Sigmoid colon (tissue), 3 donors: Measurements from ENCODE around the gene LMO1.

Experiments
- POLR2A ChIP-seq, 2 donors: fragments of 450-650 bp; IDR thresholded peaks; one replicate each; pipeline ENCODE4 v1.6.1; 2016; ENCODE audit warnings: antibody characterized with exemption in 2 of 2, mild to moderate bottlenecking in 2 of 2, moderate library complexity in 2 of 2
- TF ChIP-seq, protein P1 (sequence below), 4 experiments: fragments of 450-650 bp in 3 of 4; fragments of 200-600 bp in 1 of 4; IDR thresholded peaks; one replicate each; pipeline ENCODE4 v1.5.1; 2016 to 2019; ENCODE audit warnings: antibody characterized with exemption in 4 of 4, mild to moderate bottlenecking in 3 of 4, moderate library complexity in 2 of 4

DNA sequence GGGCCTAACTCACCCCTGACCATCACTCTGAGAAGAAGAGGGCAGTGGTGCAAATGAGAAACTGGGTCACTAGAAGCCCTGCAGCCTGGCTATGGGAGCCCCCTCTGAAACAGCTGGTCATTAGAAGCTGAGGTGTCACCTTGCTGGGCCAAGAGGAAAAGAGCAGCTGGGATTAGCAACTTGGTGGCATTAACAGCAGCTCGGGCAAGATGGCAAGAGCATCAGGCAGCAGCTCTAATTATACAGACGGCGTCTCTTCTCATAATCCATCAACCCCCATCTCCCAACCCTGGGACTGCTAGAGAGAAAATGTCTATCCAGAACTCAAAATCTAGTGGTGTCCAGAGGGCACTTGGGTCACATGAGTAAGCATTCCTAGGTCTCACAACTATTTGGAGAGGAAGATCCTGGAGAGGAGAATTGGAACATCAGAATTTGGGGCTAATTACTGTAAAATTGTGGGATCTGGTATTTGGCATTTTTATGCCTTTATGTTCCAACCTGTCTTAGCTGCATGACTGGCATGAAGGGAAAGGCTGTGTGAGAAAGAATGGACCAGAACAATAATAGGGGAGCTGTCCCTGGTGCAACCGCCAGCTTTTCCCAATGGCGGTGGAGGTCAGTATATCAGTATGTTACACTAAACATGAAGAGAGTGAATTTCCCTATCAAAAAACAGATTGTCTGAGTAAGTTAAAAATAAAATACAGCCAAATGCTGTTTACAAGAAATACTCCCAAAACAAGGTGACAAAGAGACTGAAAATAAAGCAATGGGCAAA, 7.6 kb upstream of the LMO1 start:
- TF ChIP-seq, protein P1, sequence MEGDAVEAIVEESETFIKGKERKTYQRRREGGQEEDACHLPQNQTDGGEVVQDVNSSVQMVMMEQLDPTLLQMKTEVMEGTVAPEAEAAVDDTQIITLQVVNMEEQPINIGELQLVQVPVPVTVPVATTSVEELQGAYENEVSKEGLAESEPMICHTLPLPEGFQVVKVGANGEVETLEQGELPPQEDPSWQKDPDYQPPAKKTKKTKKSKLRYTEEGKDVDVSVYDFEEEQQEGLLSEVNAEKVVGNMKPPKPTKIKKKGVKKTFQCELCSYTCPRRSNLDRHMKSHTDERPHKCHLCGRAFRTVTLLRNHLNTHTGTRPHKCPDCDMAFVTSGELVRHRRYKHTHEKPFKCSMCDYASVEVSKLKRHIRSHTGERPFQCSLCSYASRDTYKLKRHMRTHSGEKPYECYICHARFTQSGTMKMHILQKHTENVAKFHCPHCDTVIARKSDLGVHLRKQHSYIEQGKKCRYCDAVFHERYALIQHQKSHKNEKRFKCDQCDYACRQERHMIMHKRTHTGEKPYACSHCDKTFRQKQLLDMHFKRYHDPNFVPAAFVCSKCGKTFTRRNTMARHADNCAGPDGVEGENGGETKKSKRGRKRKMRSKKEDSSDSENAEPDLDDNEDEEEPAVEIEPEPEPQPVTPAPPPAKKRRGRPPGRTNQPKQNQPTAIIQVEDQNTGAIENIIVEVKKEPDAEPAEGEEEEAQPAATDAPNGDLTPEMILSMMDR (IDR thresholded peaks at IDR 0.05), result no peak
- TF ChIP-seq POLR2A (IDR thresholded peaks at IDR 0.05), result no peak
